K562 (cell line): Measurements from ENCODE around the gene ZNHIT2. TPM values are rescaled to one million over a fixed set of nuclear protein-coding genes. Genes with fewer than 3 reads are reported as not detected.

Source experiments
- BRCA1 ChIP-seq, 2 experiments: fragments of 450-650 bp in 1 of 2; sonication (generic) in 1 of 2; formaldehyde crosslinking in 1 of 2; IDR thresholded peaks; 2 replicates each; pipeline versions ENCODE4 v1.5.0 to v1.6.1; 2017 to 2020; ENCODE audit warnings: mild to moderate bottlenecking in 1 of 2, missing genetic modification reagents in 1 of 2
- CREB3L1 ChIP-seq: fragments of 450-650 bp; IDR thresholded peaks from 2 replicates; pipeline ENCODE4 v1.6.1; 2014; ENCODE audit warnings: low read depth, mild to moderate bottlenecking, moderate library complexity, borderline replicate concordance
- E2F4 ChIP-seq: sonication (generic); formaldehyde crosslinking; IDR thresholded peaks from 2 replicates; pipeline ENCODE4 v1.8.0; 2022; ENCODE audit warnings: mild to moderate bottlenecking, low read depth, missing genetic modification reagents
- EP300 ChIP-seq: IDR thresholded peaks from 2 replicates; pipeline ENCODE4 v1.6.1; 2012; ENCODE audit warnings: low read length, improper control_type of control experiment
- ETV1 ChIP-seq: fragments of 450-650 bp; conservative IDR thresholded peaks from 2 replicates; pipeline ENCODE4 v1.6.1; 2016; ENCODE audit warnings: missing genetic modification characterization, control low read depth, low read depth, missing compliant biosample characterization
- FOXK1 ChIP-seq: sonication (generic); formaldehyde crosslinking; IDR thresholded peaks from 2 replicates; pipeline ENCODE4 v1.8.0; 2022; ENCODE audit warnings: missing genetic modification reagents, mild to moderate bottlenecking, borderline replicate concordance
- HCFC1 ChIP-seq: IDR thresholded peaks from 2 replicates; pipeline ENCODE4 v1.6.1; 2012; ENCODE audit warnings: low read depth, low read length, improper control_type of control experiment
- HDAC3 ChIP-seq: fragments of 450-650 bp; IDR thresholded peaks from 2 replicates; pipeline ENCODE4 v1.6.1; 2018; ENCODE audit warnings: borderline replicate concordance, mild to moderate bottlenecking, moderate library complexity; ENCODE audit not compliant: partially characterized antibody
- KDM2B ChIP-seq: fragments of 250-450 bp; sonication (Bioruptor Pico); IDR thresholded peaks from 2 replicates; pipeline ENCODE4 v1.8.0; 2021; ENCODE audit warnings: mild to moderate bottlenecking, moderate library complexity
- L3MBTL2 ChIP-seq: fragments of 450-650 bp; IDR thresholded peaks from 2 replicates; pipeline ENCODE4 v1.6.1; 2016; ENCODE audit warnings: mild to moderate bottlenecking, moderate library complexity
- NCOA6 ChIP-seq: fragments of 450-650 bp; IDR thresholded peaks from 2 replicates; pipeline ENCODE4 v1.6.1; 2017; ENCODE audit warnings: mild to moderate bottlenecking
- PATZ1 ChIP-seq: fragments of 250-450 bp; sonication (Bioruptor Pico); IDR thresholded peaks from 2 replicates; pipeline ENCODE4 v1.5.0; 2020; ENCODE audit warnings: mild to moderate bottlenecking, borderline replicate concordance
- TRIM25 ChIP-seq: fragments of 450-650 bp; IDR thresholded peaks from 2 replicates; pipeline ENCODE4 v1.7.0; 2016; ENCODE audit warnings: borderline replicate concordance
- TRIM28 ChIP-seq: fragments of 450-650 bp; IDR thresholded peaks from 2 replicates; pipeline ENCODE4 v1.6.1; 2017
- VEZF1 ChIP-seq: fragments of 200-800 bp; sonication (Bioruptor generic); IDR thresholded peaks from 2 replicates; pipeline ENCODE4 v1.6.1; 2017; ENCODE audit warnings: missing genetic modification characterization, missing compliant biosample characterization
- ZNF644 ChIP-seq: fragments of 200-800 bp; sonication (Bioruptor generic); IDR thresholded peaks from 2 replicates; pipeline ENCODE4 v1.6.1; 2016; ENCODE audit warnings: low read depth, missing genetic modification characterization, missing compliant biosample characterization
- polyA plus RNA-seq, 8 experiments: library from polyadenylated mRNA; depleted of rRNA in 4 of 8; stranded (reverse) in 5 of 8; unstranded in 3 of 8; fragments of >200 nt; fragmentation: Nextera tagmentation in 2 of 8; fragmentation: Illumina TruSeq in 1 of 8; extraction: Ambion mirVana in 2 of 8; extraction: Trizol in 1 of 8; gene quantifications; 2 replicates each; pipeline versions ENCODE4 v1.2.1 to v1.2.3, GENCODE V29; 2011 to 2014; ENCODE audit warnings: inconsistent platforms in 1 of 8, missing spikeins in 1 of 8
- total RNA-seq, 7 experiments: library from RNA; depleted of rRNA in 6 of 7; stranded (reverse); fragments of >200 nt in 6 of 7; fragmentation: Illumina TruSeq in 2 of 7; extraction: Trizol in 2 of 7; gene quantifications; 2 replicates each; pipeline versions ENCODE4 v1.2.1 to v1.2.3, GENCODE V29; 2011 to 2021; ENCODE audit warnings: low replicate concordance in 1 of 7
- TF ChIP-seq, protein P1 (sequence below): fragments of 450-650 bp; formaldehyde crosslinking; IDR thresholded peaks from 2 replicates; pipeline ENCODE4 v1.4.0; 2022; ENCODE audit warnings: missing genetic modification characterization

ZNHIT2 gene
- total and polyA plus RNA-seq, 9 of the 15 experiments (the other 6 are each of a cell fraction or from before 2014, with no cell fraction given): 0.08 to 39.0 (median 2.5) TPM

- TF ChIP-seq VEZF1 (CRISPR knock-in tag) (peak; percentile 91), ETV1 (tag) (peak; percentile 84), TRIM25 (no peak), ZNF644 (tag) (no peak), PATZ1 (no peak), TRIM28 (no peak), EP300 (peak; percentile 18; the same call in 1 of the 2 replicates), CREB3L1 (0 out of 2 replicates have a peak, but pooled peaks have one; percentile 40), HCFC1 (peak; percentile 85), FOXK1 (0 out of 2 replicates have a peak, but pooled peaks have one; percentile 16), BRCA1 (IDR thresholded peaks at IDR 0.05) (no peak), BRCA1 (CRISPR knock-in tag; IDR thresholded peaks at IDR 0.05) (peak; percentile 82; the same call in 1 of the 2 replicates), NCOA6 (no peak), HDAC3 (no peak), KDM2B (CRISPR knock-in tag) (peak; percentile 65; the same call in 1 of the 2 replicates), E2F4 (CRISPR knock-in tag) (no peak), L3MBTL2 (peak; percentile 12; the same call in 1 of the 2 replicates)
- TF ChIP-seq, protein P1, sequence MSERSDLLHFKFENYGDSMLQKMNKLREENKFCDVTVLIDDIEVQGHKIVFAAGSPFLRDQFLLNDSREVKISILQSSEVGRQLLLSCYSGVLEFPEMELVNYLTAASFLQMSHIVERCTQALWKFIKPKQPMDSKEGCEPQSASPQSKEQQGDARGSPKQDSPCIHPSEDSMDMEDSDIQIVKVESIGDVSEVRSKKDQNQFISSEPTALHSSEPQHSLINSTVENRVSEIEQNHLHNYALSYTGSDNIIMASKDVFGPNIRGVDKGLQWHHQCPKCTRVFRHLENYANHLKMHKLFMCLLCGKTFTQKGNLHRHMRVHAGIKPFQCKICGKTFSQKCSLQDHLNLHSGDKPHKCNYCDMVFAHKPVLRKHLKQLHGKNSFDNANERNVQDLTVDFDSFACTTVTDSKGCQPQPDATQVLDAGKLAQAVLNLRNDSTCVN: no peak
These were observed at the start of gene ZNHIT2 (continued) for GRCh38 chr11:65117206-65118096.
